ENCODE measurements around the gene TMEM79. TPM values are rescaled to one million over a fixed set of nuclear protein-coding genes. Genes with fewer than 3 reads are reported as not detected.

The TMEM79 gene
- total and polyA plus RNA-seq, 2 of the 4 experiments (the other 2 are of a cell fraction) = 0.54 to 3.3 TPM

- TF ChIP-seq ELK1 (IDR thresholded peaks at IDR 0.05; ENCODE audit: borderline replicate concordance, low read depth, low read length) (no peak), CHD1 (IDR thresholded peaks at IDR 0.05; ENCODE audit: low read depth, low read length) (no peak)
These were observed 1.5 kb upstream of the TMEM79 start, which contains the start of gene SMG5 (continued) for GRCh38 chr1:156282479-156283222.

- TF ChIP-seq SMC3 (IDR thresholded peaks at IDR 0.05; ENCODE audit: low read depth, low read length) = no peak
- TF ChIP-seq RFX5 (IDR thresholded peaks at IDR 0.05; ENCODE audit: low read depth, low read length) = no peak
- TF ChIP-seq RAD21 (IDR thresholded peaks at IDR 0.05; ENCODE audit: low read length) = no peak
- no peak for TF ChIP-seq ELK1 (IDR thresholded peaks at IDR 0.05; ENCODE audit: borderline replicate concordance, low read depth, low read length)
- TF ChIP-seq POLR2A (IDR thresholded peaks at IDR 0.05; ENCODE audit: low read depth, low read length) = no peak
- TF ChIP-seq NFE2L2 (IDR thresholded peaks at IDR 0.05; ENCODE audit: low read depth, low read length) = no peak
- no peak for TF ChIP-seq FOS (IDR thresholded peaks at IDR 0.05; ENCODE audit: low read depth, low read length)
- TF ChIP-seq USF2 (IDR thresholded peaks at IDR 0.05; ENCODE audit: low read depth, low read length) = no peak
- TF ChIP-seq MAZ (IDR thresholded peaks at IDR 0.05; ENCODE audit: borderline replicate concordance, low read depth, low read length) = no peak
- no peak for TF ChIP-seq CHD1 (IDR thresholded peaks at IDR 0.05; ENCODE audit: low read depth, low read length)
- no peak overlapping the region for H2BK20ac ChIP-seq (ENCODE audit: low read depth, low read length)
- no peak for DNase-seq
- peak overlapping the region; percentile 85 for H4K91ac ChIP-seq (ENCODE audit: insufficient read depth, low read depth, low read length)
- peak overlapping the region; percentile 97; the same call in 1 of the 2 replicates for H3K23ac ChIP-seq (ENCODE audit: low read depth, low read length)
- peak overlapping the region; percentile 59 to 99; a peak in 3 of 4 replicates for H4K8ac ChIP-seq (ENCODE audit: low read depth in 2 of 2, low read length in 2 of 2)
- no CpG with 5 or more reads among the region's 1 CpG for WGBS, 2 experiments (ENCODE audit: extremely low coverage in 2 of 2, insufficient read length in 1 of 2)
- peak overlapping the region; percentile 62 for H3K27ac ChIP-seq (ENCODE audit: insufficient read depth, low read length)
- H3K14ac ChIP-seq (replicated peaks; ENCODE audit: low read depth, low read length) = peak overlapping the region; percentile 99
- no peak overlapping the region for H3K18ac ChIP-seq (ENCODE audit: low read depth, low read length)
- H2BK120ac ChIP-seq (ENCODE audit: low read depth, low read length) = peak overlapping the region; percentile 18; the same call in 1 of the 2 replicates
- peak overlapping the region; percentile 63 for H2AK5ac ChIP-seq (ENCODE audit: low read depth, low read length)
- peak overlapping the region; percentile 83 for H3K4me2 ChIP-seq (ENCODE audit: low read depth, low read length)
- H3K27me3 ChIP-seq (ENCODE audit: control insufficient read depth, insufficient read depth, low read length) = no peaks in the 10 kb centered on the region
- H2BK15ac ChIP-seq (ENCODE audit: low read depth, low read length) = no peak overlapping the region; the same call in 2 of the 3 replicates
- no peaks in the 10 kb centered on the region for H3K9me3 ChIP-seq (ENCODE audit: control insufficient read depth, insufficient read depth, low read length)
- peak overlapping the region; percentile 77 for H3K56ac ChIP-seq (ENCODE audit: extremely low read depth, insufficient read depth, low read length)
- peaks cover 30% of the 10 kb centered on the region for H4K20me1 ChIP-seq (ENCODE audit: insufficient read depth, low read length)
- peak overlapping the region; percentile 74 for H4K5ac ChIP-seq (ENCODE audit: low read depth, low read length)
- peak overlapping the region; percentile 67 for H3K4me3 ChIP-seq (ENCODE audit: insufficient read depth, low read depth, low read length)
- H3K9ac ChIP-seq (ENCODE audit: low read depth, low read length) = peak overlapping the region; percentile 76
- BruUV-seq (replicated peaks) = no TSS peak
- H2BK5ac ChIP-seq (ENCODE audit: low read depth, low read length, poor library complexity, severe bottlenecking) = peak overlapping the region; percentile 67
- peaks cover 9% of the 10 kb centered on the region for H3K4me1 ChIP-seq (ENCODE audit: control insufficient read depth, insufficient read depth, low read length)
- POLR2A ChIA-PET (ENCODE audit: unreplicated experiment) = interaction anchor here (1.3 to 1.7 kb wide), 2 partner anchors 12 to 71 kb away, joined by 4 to 8 read pairs; partner anchors contain the start of genes GLMP and PMF1
- intact Hi-C loops (cut with micrococcal nuclease) (no loop called here), in situ Hi-C loops (cut with MboI; ENCODE audit: low sequenced_read_pairs) (no loop called here), dilution Hi-C loops (cut with HindIII; ENCODE audit: low sequenced_read_pairs, unreplicated experiment) (no loop called here)
- H2AK9ac ChIP-seq (replicated peaks; ENCODE audit: low read depth, low read length, poor library complexity) = peak overlapping the region; percentile 92
- no peak for ATAC-seq (ENCODE audit: low read depth)
- peaks cover 7% of the 10 kb centered on the region for H3K9me1 ChIP-seq (ENCODE audit: insufficient read depth, low read length)
- CTCF ChIA-PET = no interaction called here
- H3K4ac ChIP-seq (ENCODE audit: low read depth, low read length) = peak overlapping the region; percentile 95
- H3K36me3 ChIP-seq (ENCODE audit: control insufficient read depth, insufficient read depth, low read length) = peaks cover 11% of the 10 kb centered on the region
- peaks cover 36 to 57% of the 10 kb centered on the region in 2 experiments; a peak in 3 of 4 replicates for H3K79me1 ChIP-seq (ENCODE audit: low read depth in 1 of 2, low read length in 2 of 2)
- peak overlapping the region; percentile 92 for H2AFZ ChIP-seq (replicated peaks; ENCODE audit: low read length, poor library complexity)
These were observed 604 bp upstream of the TMEM79 start for GRCh38 chr1:156283521-156283920.

Measured in IMR-90 (cell line).